Measurements from ENCODE around the gene ZNRF3. TPM values are rescaled to one million over a fixed set of nuclear protein-coding genes. Genes with fewer than 3 reads are reported as not detected.
A peak's percentile ranks its signal among the peaks of the same experiment; 100 is the strongest.

Gene ZNRF3
- total and polyA plus RNA-seq, 8 donors, result 8.8 to 30.4 (median 27.2) TPM

DNA sequence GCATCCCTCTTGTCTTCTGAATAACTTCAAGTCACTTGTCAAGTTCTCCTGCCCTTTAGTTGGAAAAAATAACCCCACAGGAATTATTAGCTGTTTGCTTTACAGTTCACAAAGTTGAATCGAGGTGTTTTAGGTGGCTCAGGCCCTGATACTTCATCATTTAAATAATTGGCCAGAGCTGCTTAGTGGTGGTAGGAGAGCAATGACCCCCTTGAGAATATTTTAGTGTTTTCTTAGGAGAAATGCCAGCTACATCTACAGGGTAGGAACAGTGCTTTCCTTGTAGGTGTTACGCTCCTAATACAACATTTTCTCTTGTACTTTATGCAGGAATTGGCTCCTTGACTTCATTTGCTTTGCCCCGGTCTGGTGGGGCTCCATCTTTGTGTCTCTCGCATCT lies 105.1 kb downstream of the ZNRF3 start:
- Histone ChIP-seq H3K9me3 (no peaks in the 10 kb centered on the region), H3K27ac (peak overlapping the region; percentile 13 to 39), H3K36me3 (no peaks in the 10 kb centered on the region), H3K4me3 (no peak overlapping the region), H3K4me1 (peaks cover 10 to 14% of the 10 kb centered on the region in 2 donors), H3K27me3 (no peaks in the 10 kb centered on the region)
- peak; percentile 41 for ATAC-seq
- intact Hi-C loops (cut with DNase I), result loop anchor here in 1 of 2 donors (10.0 kb wide), 1 partner anchor 64 kb away; no protein-coding TSS in a partner anchor
- DNase-seq, result no peak
- no peak for TF ChIP-seq CTCF (IDR thresholded peaks at IDR 0.05)

GRCh38 chr22:28989035-28989464 lies 105.7 kb downstream of the ZNRF3 start:
- Histone ChIP-seq H3K27ac (peak overlapping the region; percentile 13 to 39), H3K4me3 (no peak overlapping the region), H3K4me1 (peaks cover 9 to 14% of the 10 kb centered on the region in 2 donors), H3K9me3 (no peaks in the 10 kb centered on the region), H3K36me3 (no peaks in the 10 kb centered on the region), H3K27me3 (no peaks in the 10 kb centered on the region)
- DNase-seq (no peak), ATAC-seq (peak; percentile 23)
- intact Hi-C loops (cut with DNase I), result loop anchor here in 1 of 2 donors (10.0 kb wide), 1 partner anchor 64 kb away; no protein-coding TSS in a partner anchor
- TF ChIP-seq CTCF (IDR thresholded peaks at IDR 0.05), result no peak

DNA sequence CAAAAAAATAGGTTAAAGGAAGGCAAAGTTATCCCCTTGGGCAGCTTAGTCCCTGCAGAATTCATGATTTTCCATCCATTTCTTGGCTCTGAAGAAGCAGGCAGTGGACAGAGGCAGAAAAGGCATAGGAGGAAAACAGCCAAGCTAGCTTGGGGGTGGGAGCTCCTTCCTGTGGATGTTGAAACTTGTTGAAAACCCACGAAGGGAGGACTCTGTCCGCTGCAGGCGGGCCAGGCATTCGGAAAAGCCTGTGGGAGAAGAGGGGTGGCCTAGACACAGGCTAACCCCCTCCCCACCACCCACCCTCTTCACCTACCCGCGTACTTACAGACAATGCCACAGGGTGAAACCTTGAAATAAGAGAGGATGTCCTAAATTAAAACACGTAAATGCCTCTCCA lies 106.1 kb downstream of the ZNRF3 start:
- Histone ChIP-seq H3K27ac (no peak overlapping the region), H3K4me3 (no peak overlapping the region), H3K9me3 (no peaks in the 10 kb centered on the region), H3K4me1 (peaks cover 5 to 14% of the 10 kb centered on the region in 2 donors), H3K27me3 (no peaks in the 10 kb centered on the region), H3K36me3 (no peaks in the 10 kb centered on the region)
- intact Hi-C loops (cut with DNase I), result loop anchor here in 1 of 2 donors (10.0 kb wide), 1 partner anchor 65 kb away; no protein-coding TSS in a partner anchor
- no peak for ATAC-seq
- DNase-seq, result no peak
- no peak for TF ChIP-seq CTCF (IDR thresholded peaks at IDR 0.05)

DNA sequence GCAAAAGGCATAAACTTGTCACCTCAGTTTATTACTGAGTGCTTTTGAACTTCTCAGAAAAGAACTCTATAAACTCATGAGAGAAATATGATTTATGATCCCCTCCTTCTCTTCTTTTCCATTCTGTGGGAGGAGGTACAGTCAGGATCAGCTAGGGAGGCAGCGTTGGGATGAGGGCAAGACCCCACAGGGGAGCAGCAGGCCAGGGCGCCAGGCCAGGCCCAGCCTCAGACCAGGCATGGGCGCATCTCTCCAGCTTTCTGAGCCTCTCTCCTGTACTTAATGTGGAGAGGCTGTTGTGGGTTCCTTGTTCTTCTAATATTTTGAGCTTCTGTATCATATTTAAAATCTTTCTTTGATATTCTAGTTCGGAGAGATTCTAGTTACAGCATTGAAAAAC lies 106.5 kb downstream of the ZNRF3 start:
- Histone ChIP-seq H3K4me1 (peaks cover under 1 to 14% of the 10 kb centered on the region in 2 donors), H3K27ac (no peak overlapping the region), H3K27me3 (no peaks in the 10 kb centered on the region), H3K36me3 (no peaks in the 10 kb centered on the region), H3K4me3 (no peak overlapping the region), H3K9me3 (no peaks in the 10 kb centered on the region)
- no peak for DNase-seq
- TF ChIP-seq CTCF (IDR thresholded peaks at IDR 0.05), result no peak
- ATAC-seq, result no peak
- intact Hi-C loops (cut with DNase I), result loop anchor here in 1 of 2 donors (10.0 kb wide), 1 partner anchor 65 kb away; no protein-coding TSS in a partner anchor

DNA sequence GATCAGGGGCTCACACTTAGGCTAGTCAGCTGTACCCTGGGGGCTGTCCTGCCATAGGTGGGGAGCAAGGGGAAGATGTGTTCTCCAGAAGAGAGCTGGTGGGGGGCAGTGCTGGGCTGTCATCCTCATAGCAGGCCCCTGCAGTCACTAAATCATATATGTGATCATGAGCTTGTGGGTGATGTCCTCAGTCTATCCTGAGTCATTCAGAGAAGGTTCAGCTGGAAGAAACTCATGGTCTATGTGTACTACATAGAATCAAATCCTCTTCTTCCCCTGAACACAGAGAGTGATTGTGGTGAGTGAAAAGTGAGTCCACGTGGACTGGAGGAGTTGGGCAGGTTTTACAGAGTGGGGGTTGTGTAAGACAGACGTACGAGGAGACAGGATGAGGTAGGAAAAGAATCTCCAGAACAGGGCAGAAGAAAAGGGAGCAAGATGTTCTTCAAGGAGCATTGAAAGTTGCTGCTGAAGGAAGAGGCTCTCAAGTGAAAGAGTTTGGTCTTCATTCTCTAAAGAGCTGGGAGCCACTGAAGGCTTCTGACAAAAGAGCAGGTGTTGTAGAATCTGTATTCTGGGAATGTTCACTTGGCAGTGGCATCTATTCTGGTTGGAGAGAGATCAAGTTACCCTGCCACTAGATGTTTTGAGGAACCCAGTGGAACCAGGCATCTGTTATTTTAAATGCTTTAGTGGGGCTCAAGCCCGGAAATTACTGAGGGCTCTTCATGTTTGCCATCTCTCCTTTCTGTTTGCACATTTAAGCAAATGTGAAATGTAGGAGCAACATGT lies 109.4 kb downstream of the ZNRF3 start:
- no peak for TF ChIP-seq CTCF (IDR thresholded peaks at IDR 0.05)
- no peaks in the 10 kb centered on the region for H3K27me3 ChIP-seq
- peaks cover 0 to 11% of the 10 kb centered on the region in 2 donors for H3K4me1 ChIP-seq
- no peak overlapping the region for H3K27ac ChIP-seq
- no peak overlapping the region for H3K4me3 ChIP-seq
- ATAC-seq (peak; percentile 24), DNase-seq (no peak)
- H3K36me3 ChIP-seq, result no peaks in the 10 kb centered on the region
- intact Hi-C loops (cut with DNase I), result no loop called here
- H3K9me3 ChIP-seq, result no peaks in the 10 kb centered on the region
